HepG2 (cell line): Measurements from ENCODE around the gene FBXO24. TPM values are rescaled to one million over a fixed set of nuclear protein-coding genes. Genes with fewer than 3 reads are reported as not detected.

Source experiments
- CERS6 ChIP-seq: sonication (generic); formaldehyde crosslinking; IDR thresholded peaks from 2 replicates; pipeline ENCODE4 v1.5.0; 2020; ENCODE audit warnings: missing genetic modification reagents
- ELF1 ChIP-seq: sonication (generic); formaldehyde crosslinking; IDR thresholded peaks from 2 replicates; pipeline ENCODE4 v1.4.0; 2020; ENCODE audit warnings: missing genetic modification reagents
- GABPA ChIP-seq, 2 experiments: IDR thresholded peaks; 2 replicates each; pipeline ENCODE4 v1.6.1; 2011 to 2016; ENCODE audit warnings: low read depth in 2 of 2, low read length in 1 of 2, missing biosample characterization in 1 of 2, missing genetic modification characterization in 1 of 2
- GLMP ChIP-seq: sonication (generic); formaldehyde crosslinking; IDR thresholded peaks from 2 replicates; pipeline ENCODE4 v1.9.0; 2021; ENCODE audit warnings: missing genetic modification reagents, mild to moderate bottlenecking, borderline replicate concordance
- MXD3 ChIP-seq: IDR thresholded peaks from 2 replicates; pipeline ENCODE4 v1.6.1; 2016; ENCODE audit warnings: mild to moderate bottlenecking, missing biosample characterization, missing genetic modification reagents
- MYPOP ChIP-seq: sonication (generic); formaldehyde crosslinking; IDR thresholded peaks from 2 replicates; pipeline ENCODE4 v1.8.1; 2023; ENCODE audit warnings: mild to moderate bottlenecking, moderate library complexity, missing genetic modification reagents
- NBN ChIP-seq: fragments of 450-650 bp; conservative IDR thresholded peaks from 2 replicates; pipeline ENCODE4 v1.6.1; 2017
- NCOA2 ChIP-seq: sonication (generic); formaldehyde crosslinking; IDR thresholded peaks from 2 replicates; pipeline ENCODE4 v1.8.0; 2022; ENCODE audit warnings: inconsistent platforms
- RXRB ChIP-seq: IDR thresholded peaks from 2 replicates; pipeline ENCODE4 v1.6.1; 2016; ENCODE audit warnings: borderline replicate concordance, missing genetic modification reagents, missing compliant biosample characterization
- TBX3 ChIP-seq: fragments of 450-650 bp; IDR thresholded peaks from 2 replicates; pipeline ENCODE4 v1.6.1; 2017; ENCODE audit warnings: antibody characterized with exemption, mild to moderate bottlenecking, inconsistent platforms, borderline replicate concordance
- THRA ChIP-seq: sonication (generic); formaldehyde crosslinking; IDR thresholded peaks from 2 replicates; pipeline ENCODE4 v1.4.0; 2020; ENCODE audit warnings: missing genetic modification reagents, borderline replicate concordance
- ZKSCAN5 ChIP-seq: sonication (generic); formaldehyde crosslinking; IDR thresholded peaks from 2 replicates; pipeline ENCODE4 v1.5.1; 2020; ENCODE audit warnings: mild to moderate bottlenecking, missing genetic modification reagents
- ZNF18 ChIP-seq: sonication (generic); formaldehyde crosslinking; IDR thresholded peaks from 2 replicates; pipeline ENCODE4 v1.8.0; 2022; ENCODE audit warnings: mild to moderate bottlenecking, missing genetic modification reagents; ENCODE audit not compliant: insufficient replicate concordance
- ZNF646 ChIP-seq: sonication (generic); formaldehyde crosslinking; IDR thresholded peaks from 2 replicates; pipeline ENCODE4 v1.9.0; 2021; ENCODE audit warnings: mild to moderate bottlenecking, missing genetic modification reagents
- ZNF7 ChIP-seq: IDR thresholded peaks from 2 replicates; pipeline ENCODE4 v1.6.1; 2016; ENCODE audit warnings: missing biosample characterization, missing genetic modification reagents
- ZNF703 ChIP-seq: sonication (generic); formaldehyde crosslinking; IDR thresholded peaks from 2 replicates; pipeline ENCODE4 v1.5.1; 2020; ENCODE audit warnings: missing genetic modification reagents, mild to moderate bottlenecking, moderate library complexity, borderline replicate concordance
- ZNF780A ChIP-seq: sonication (generic); formaldehyde crosslinking; IDR thresholded peaks from 2 replicates; pipeline ENCODE4 v1.8.0; 2022; ENCODE audit warnings: mild to moderate bottlenecking, missing genetic modification reagents, moderate library complexity
- polyA plus RNA-seq, 8 experiments: library from polyadenylated mRNA; depleted of rRNA in 3 of 8; stranded (reverse) in 7 of 8; unstranded in 1 of 8; fragments of >200 nt; fragmentation: Illumina TruSeq in 4 of 8; extraction: Trizol in 4 of 8; gene quantifications; 2 replicates each; pipeline versions ENCODE4 v1.2.1 to v1.2.3, GENCODE V29; 2011 to 2016; ENCODE audit warnings: low read depth in 4 of 8, missing spikeins in 1 of 8, mixed read lengths in 1 of 8; ENCODE audit not compliant: insufficient read depth in 1 of 8
- total RNA-seq, 5 experiments: library from RNA; depleted of rRNA; stranded (reverse); fragments of >200 nt; fragmentation: Illumina TruSeq; extraction: Trizol; gene quantifications; 2 replicates each; pipeline ENCODE4 v1.2.3, GENCODE V29; 2016; ENCODE audit warnings: low read depth in 1 of 5

The FBXO24 gene
- total and polyA plus RNA-seq, 2 of the 13 experiments (the other 11 are each of a cell fraction or from before 2014, with no cell fraction given) = 0.20 to 0.55 TPM

- TF ChIP-seq NCOA2 (CRISPR knock-in tag) = peak; percentile 77
- TF ChIP-seq ZNF18 = no peak
- TF ChIP-seq ZNF7 (CRISPR knock-in tag) = no peak
- no peak for TF ChIP-seq ELF1 (CRISPR knock-in tag)
- TF ChIP-seq GLMP = no peak
- TF ChIP-seq TBX3 = no peak
- TF ChIP-seq ZNF646 (CRISPR knock-in tag) = no peak
- no peak for TF ChIP-seq THRA (CRISPR knock-in tag)
- TF ChIP-seq NBN = no peak
- TF ChIP-seq ZNF703 = no peak
- no peak for TF ChIP-seq ZKSCAN5 (CRISPR knock-in tag)
- no peak for TF ChIP-seq MXD3 (CRISPR knock-in tag)
- TF ChIP-seq GABPA (IDR thresholded peaks at IDR 0.05; ENCODE audit: low read depth, low read length) = no peak
- TF ChIP-seq GABPA (CRISPR knock-in tag; IDR thresholded peaks at IDR 0.05; ENCODE audit: low read depth) = no peak
- TF ChIP-seq RXRB (CRISPR knock-in tag) = peak; percentile 36
- no peak for TF ChIP-seq CERS6 (CRISPR knock-in tag)
- TF ChIP-seq ZNF780A (CRISPR knock-in tag) = no peak
- TF ChIP-seq MYPOP (CRISPR knock-in tag) = no peak
Observed at GRCh38 chr7:100544386-100544785, 41.7 kb upstream of the FBXO24 start (continued).
